ENCODE results near the gene TFF1.

Gene TFF1

DNA sequence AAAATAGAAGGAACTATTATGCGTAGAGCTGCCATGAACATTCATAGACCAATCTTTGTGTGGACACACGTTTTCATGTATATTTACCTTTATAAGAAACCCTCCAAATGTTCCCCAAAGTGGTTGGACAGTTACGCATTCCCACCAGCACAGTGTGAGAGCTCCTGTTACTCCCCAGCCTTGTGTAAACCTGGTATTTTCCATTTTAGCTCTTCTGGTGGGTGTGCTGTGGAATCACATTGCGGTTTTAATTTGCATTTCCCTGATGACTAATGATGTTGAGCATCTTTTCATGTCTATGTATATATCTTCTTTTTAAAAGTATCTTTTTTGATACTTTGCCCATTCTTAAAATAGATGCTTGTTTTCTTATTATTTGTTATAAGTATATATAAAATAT is 34.2 kb upstream of the TFF1 start:
- Histone ChIP-seq H3K27ac (ENCODE audit: insufficient read depth, low read length, poor library complexity, severe bottlenecking) (peak overlapping the region; percentile 31), H3K4me3 (ENCODE audit: insufficient read depth, low read depth, low read length, poor library complexity, severe bottlenecking) (no peak overlapping the region), H3K36me3 (ENCODE audit: control insufficient read depth, insufficient read depth, low read length) (no peaks in the 10 kb centered on the region), H3K4me1 (ENCODE audit: control insufficient read depth, insufficient read depth, low read length, poor library complexity, severe bottlenecking) (peaks cover 30% of the 10 kb centered on the region), H3K27me3 (replicated peaks; ENCODE audit: control insufficient read depth, insufficient read depth, low read length, poor library complexity, severe bottlenecking) (no peaks in the 10 kb centered on the region), H3K9me3 (ENCODE audit: control insufficient read depth, low read length) (no peaks in the 10 kb centered on the region)
- DNase-seq: no peak

DNA sequence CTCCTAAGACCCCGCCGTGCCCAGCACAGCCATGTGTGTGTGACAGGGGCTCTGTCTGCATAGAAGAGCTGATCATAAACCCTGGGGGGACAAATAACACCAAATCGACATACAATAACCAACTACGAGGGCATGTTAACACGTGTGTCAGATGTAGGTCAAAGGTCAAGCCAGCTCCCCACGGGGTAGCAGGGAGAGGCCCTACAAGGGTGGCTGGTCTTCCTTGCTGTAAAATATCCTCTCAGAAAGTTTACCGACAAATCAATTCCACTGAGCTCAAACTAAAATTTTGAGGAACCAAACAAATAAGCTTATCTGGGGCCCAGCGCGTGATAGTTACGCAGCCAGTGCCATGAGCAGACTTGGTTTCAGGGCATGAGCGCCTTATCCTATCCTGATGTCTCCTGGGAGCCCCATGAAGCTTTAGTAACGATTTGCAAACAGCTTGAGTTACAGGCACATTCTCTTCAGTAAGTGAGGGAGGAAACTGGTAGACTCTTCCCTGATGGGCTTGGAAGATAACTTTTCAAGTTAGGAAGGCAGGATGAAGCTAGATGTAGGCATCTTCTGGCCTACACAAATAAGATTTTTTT is 32.2 kb upstream of the TFF1 start:
- DNase-seq: no peak
- Histone ChIP-seq H3K36me3 (ENCODE audit: control insufficient read depth, insufficient read depth, low read length) (no peaks in the 10 kb centered on the region), H3K27me3 (replicated peaks; ENCODE audit: control insufficient read depth, insufficient read depth, low read length, poor library complexity, severe bottlenecking) (no peaks in the 10 kb centered on the region), H3K9me3 (ENCODE audit: control insufficient read depth, low read length) (no peaks in the 10 kb centered on the region), H3K4me1 (ENCODE audit: control insufficient read depth, insufficient read depth, low read length, poor library complexity, severe bottlenecking) (peaks cover 26% of the 10 kb centered on the region), H3K4me3 (ENCODE audit: insufficient read depth, low read depth, low read length, poor library complexity, severe bottlenecking) (no peak overlapping the region), H3K27ac (ENCODE audit: insufficient read depth, low read length, poor library complexity, severe bottlenecking) (peak overlapping the region; percentile 18)

DNA sequence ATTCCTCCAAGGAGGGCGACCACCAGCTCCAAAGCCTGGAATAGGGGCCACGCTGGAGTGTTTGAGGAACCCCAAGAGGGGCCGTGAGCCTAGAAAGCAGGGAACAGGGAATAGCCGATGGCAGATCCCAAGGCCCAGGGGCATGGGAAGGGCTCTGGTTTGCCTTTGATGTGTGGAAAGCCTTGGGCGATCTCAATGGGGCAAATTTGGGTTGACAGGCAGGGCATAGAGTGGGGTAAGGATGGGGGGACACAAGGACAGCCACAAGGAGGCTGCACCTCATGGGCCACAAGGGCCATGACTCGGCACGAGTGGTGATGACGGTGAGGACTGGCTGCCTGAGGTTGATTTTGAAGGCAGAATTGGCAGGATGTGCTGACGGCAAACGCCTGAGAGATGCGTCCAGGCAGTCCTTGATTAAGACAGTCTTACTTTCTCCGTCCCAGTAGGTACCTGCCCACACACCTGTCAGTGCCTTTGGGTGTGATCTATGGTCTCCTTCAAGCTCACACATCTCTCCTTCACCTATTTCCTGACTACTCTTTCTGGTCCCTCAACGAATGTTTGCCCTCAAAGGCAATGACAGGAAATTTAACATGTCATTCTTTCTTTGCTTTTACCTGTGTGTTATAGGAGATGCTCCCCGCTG is 31.5 kb upstream of the TFF1 start:
- no peaks in the 10 kb centered on the region for H3K9me3 ChIP-seq (ENCODE audit: control insufficient read depth, low read length)
- no peaks in the 10 kb centered on the region for H3K36me3 ChIP-seq (ENCODE audit: control insufficient read depth, insufficient read depth, low read length)
- peak overlapping the region; percentile 18 for H3K27ac ChIP-seq (ENCODE audit: insufficient read depth, low read length, poor library complexity, severe bottlenecking)
- H3K4me1 ChIP-seq (ENCODE audit: control insufficient read depth, insufficient read depth, low read length, poor library complexity, severe bottlenecking): peaks cover 21% of the 10 kb centered on the region
- H3K27me3 ChIP-seq (replicated peaks; ENCODE audit: control insufficient read depth, insufficient read depth, low read length, poor library complexity, severe bottlenecking): no peaks in the 10 kb centered on the region
- DNase-seq: no peak
- H3K4me3 ChIP-seq (ENCODE audit: insufficient read depth, low read depth, low read length, poor library complexity, severe bottlenecking): no peak overlapping the region

DNA sequence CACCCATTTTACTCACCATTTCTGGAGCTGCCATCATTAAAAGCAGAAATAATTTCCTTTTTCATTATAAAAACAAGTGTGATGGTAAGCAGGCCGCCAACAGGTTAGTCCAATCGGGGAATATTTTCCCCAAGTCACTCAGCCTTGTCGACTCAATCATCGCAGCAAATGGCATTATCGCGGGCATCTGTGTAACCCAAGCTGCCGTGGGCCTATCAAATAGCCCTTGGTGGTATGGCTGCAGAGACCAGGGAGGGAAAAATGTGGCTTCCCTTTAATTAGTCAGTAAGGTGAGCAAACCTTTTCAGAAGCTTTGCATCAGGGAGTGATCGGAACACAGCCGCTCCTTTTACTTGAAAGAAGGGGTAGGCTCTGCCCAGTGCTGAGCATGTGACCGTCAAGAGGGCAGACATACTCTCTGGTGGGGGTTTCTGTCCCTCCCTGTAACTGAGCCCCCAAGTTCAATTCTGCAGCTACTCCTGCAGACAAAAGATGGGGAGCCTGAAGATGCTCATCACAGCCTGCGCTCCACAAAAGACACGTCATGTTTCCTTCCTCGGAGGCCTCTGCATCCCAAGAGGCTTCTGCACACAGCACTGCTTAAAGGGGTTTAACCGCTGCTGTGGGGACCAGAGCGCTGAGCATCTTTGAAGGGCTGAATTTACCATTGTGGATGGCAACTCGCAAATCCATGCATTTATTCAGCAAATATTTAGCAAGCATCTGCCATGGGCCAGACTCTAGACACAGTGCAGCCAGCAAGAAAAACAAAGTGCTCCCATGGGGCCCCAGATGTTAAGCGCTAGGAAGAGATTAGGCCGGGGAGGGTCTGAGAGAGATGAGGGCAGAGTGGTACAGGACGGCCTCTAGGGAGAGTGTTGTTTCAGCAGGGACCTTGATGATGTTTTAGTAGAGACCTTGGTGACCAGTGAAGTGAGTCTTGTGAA is 30.7 kb upstream of the TFF1 start:
- Histone ChIP-seq H3K4me1 (ENCODE audit: control insufficient read depth, insufficient read depth, low read length, poor library complexity, severe bottlenecking) (peaks cover 22% of the 10 kb centered on the region), H3K4me3 (ENCODE audit: insufficient read depth, low read depth, low read length, poor library complexity, severe bottlenecking) (no peak overlapping the region), H3K27ac (ENCODE audit: insufficient read depth, low read length, poor library complexity, severe bottlenecking) (no peak overlapping the region), H3K9me3 (ENCODE audit: control insufficient read depth, low read length) (no peaks in the 10 kb centered on the region), H3K27me3 (replicated peaks; ENCODE audit: control insufficient read depth, insufficient read depth, low read length, poor library complexity, severe bottlenecking) (no peaks in the 10 kb centered on the region), H3K36me3 (ENCODE audit: control insufficient read depth, insufficient read depth, low read length) (no peaks in the 10 kb centered on the region)
- no peak for DNase-seq

DNA sequence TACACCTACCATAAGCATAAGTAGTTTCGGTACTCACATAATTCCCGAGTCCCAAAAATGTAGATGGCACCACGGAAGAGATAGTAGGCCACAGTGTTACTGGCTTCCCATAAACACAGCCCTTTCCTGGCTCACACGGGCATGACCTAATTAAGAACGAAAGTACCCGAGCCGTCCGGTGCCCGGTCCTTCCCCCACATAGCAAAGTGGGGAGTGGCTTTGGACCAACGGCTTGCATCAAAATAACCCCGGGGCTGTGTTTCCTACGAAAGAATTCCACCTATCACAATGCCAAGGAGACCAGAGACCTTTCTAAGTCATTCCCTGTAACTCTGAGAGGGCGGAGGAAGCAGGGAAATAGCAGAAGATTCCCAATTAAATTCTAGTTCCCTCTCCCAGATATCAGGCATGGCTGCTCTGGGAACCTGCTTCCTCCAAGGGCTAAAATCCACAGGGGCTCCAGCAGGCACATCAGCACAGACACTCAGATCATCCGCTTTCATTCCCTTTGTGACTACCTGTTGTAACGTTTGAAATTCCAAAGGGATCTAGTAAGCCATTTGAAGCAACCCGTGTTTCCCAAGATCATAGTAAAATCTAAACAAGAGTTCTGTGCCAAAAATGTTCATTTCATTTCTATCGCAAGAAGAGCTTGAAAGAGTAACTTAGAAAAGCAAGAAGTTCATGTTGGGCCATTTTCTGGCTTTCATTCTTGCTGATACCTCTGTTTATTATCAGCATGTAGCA is 29.7 kb upstream of the TFF1 start, which contains the start of gene TMPRSS3:
TMPRSS3 (minus strand) TSS at position 148 of the 747 bp plus-strand sequence. CDS start 635 bp downstream, outside the sequence.
- Histone ChIP-seq H3K4me1 (ENCODE audit: control insufficient read depth, insufficient read depth, low read length, poor library complexity, severe bottlenecking) (peaks cover 22% of the 10 kb centered on the region), H3K27ac (ENCODE audit: insufficient read depth, low read length, poor library complexity, severe bottlenecking) (no peak within 1 kb of the TSS), H3K9me3 (ENCODE audit: control insufficient read depth, low read length) (no peaks in the 10 kb centered on the region), H3K36me3 (ENCODE audit: control insufficient read depth, insufficient read depth, low read length) (no peaks in the 10 kb centered on the region), H3K4me3 (ENCODE audit: insufficient read depth, low read depth, low read length, poor library complexity, severe bottlenecking) (no peak within 1 kb of the TSS), H3K27me3 (replicated peaks; ENCODE audit: control insufficient read depth, insufficient read depth, low read length, poor library complexity, severe bottlenecking) (no peaks in the 10 kb centered on the region)
- DNase-seq: no peak

DNA sequence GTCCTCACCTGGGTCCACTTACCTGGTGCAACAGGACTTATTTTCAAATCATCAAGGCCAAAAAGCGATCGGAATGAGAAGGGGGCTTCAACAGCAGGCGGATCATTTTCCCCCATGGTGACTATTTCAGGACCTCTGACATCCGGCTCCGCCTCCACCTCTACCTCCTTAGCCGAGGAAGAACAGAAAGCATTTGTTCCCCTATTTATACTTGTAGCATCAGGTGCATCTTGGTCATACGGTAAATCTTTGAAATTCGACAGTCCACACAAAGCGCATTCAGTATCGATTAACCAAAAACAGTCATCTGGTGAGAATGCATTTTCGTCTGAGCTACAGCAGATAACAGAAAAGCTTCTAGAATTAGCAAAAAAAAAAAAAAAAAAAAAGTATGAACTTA is 29.0 kb upstream of the TFF1 start:
- Histone ChIP-seq H3K4me3 (ENCODE audit: insufficient read depth, low read depth, low read length, poor library complexity, severe bottlenecking) (no peak overlapping the region), H3K4me1 (ENCODE audit: control insufficient read depth, insufficient read depth, low read length, poor library complexity, severe bottlenecking) (peaks cover 20% of the 10 kb centered on the region), H3K27ac (ENCODE audit: insufficient read depth, low read length, poor library complexity, severe bottlenecking) (no peak overlapping the region), H3K36me3 (ENCODE audit: control insufficient read depth, insufficient read depth, low read length) (no peaks in the 10 kb centered on the region), H3K27me3 (replicated peaks; ENCODE audit: control insufficient read depth, insufficient read depth, low read length, poor library complexity, severe bottlenecking) (no peaks in the 10 kb centered on the region), H3K9me3 (ENCODE audit: control insufficient read depth, low read length) (no peaks in the 10 kb centered on the region)
- no peak for DNase-seq

DNA sequence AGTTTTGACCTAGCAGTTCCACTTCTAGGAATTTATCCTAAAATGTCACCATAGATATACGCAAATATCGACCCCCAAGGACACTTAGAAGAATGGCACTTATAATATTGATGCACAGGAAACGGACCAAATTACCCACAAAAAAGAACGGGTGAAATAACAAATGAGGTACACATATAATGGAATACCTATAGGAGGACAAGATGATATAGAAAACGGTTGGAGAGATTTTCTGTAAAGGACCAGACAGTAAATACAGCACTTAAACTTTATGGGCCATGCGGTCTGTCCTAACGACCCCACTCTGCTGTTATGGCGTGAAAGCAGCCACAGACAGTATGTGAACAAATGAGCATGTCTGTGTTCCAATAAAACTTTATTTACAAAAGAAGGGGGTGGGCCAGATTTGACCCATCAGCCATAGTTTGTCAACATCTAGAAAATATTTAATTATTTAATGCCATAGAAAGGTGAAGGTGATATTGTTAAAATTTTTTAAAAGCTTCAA is 27.2 kb upstream of the TFF1 start:
- no peak overlapping the region for H3K4me3 ChIP-seq (ENCODE audit: insufficient read depth, low read depth, low read length, poor library complexity, severe bottlenecking)
- no peaks in the 10 kb centered on the region for H3K9me3 ChIP-seq (ENCODE audit: control insufficient read depth, low read length)
- H3K27ac ChIP-seq (ENCODE audit: insufficient read depth, low read length, poor library complexity, severe bottlenecking): no peak overlapping the region
- H3K27me3 ChIP-seq (replicated peaks; ENCODE audit: control insufficient read depth, insufficient read depth, low read length, poor library complexity, severe bottlenecking): no peaks in the 10 kb centered on the region
- no peak for DNase-seq
- peaks cover 18% of the 10 kb centered on the region for H3K4me1 ChIP-seq (ENCODE audit: control insufficient read depth, insufficient read depth, low read length, poor library complexity, severe bottlenecking)
- H3K36me3 ChIP-seq (ENCODE audit: control insufficient read depth, insufficient read depth, low read length): no peaks in the 10 kb centered on the region

DNA sequence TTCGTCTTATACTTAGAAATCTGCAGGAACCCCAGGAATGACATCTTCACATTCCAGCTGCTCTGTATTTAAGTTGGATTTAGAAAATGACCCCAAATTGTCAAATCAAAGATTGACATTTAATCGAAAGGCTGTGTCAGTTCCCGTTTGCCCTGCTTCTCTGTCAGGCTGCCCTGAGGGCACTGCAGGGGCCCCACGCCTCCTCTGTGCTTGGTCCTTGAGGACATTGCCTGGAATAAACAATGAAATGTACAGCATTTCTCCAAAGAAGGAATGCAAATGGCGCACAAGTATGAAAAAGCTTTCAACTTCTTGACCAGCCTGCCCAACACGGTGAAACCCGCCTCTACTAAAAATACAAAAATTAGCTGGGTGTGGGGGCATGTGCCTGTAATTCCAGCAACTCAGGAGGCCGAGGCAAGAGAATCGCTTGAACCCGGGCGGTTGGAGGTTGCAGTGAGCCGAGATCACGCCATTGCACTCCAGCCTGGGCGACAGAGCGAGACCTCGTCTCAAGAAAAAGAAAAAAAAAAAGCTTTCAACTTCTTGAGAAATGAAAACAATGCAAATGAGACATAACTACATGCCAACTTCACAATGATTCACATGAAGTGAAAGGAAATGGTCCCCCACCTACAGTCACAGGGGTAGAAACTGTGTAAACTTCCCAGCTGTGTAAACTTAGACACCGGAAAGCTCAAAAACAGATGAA is 26.6 kb upstream of the TFF1 start:
- H3K4me3 ChIP-seq (ENCODE audit: insufficient read depth, low read depth, low read length, poor library complexity, severe bottlenecking): no peak overlapping the region
- no peak overlapping the region for H3K27ac ChIP-seq (ENCODE audit: insufficient read depth, low read length, poor library complexity, severe bottlenecking)
- H3K36me3 ChIP-seq (ENCODE audit: control insufficient read depth, insufficient read depth, low read length): no peaks in the 10 kb centered on the region
- no peak for DNase-seq
- H3K27me3 ChIP-seq (replicated peaks; ENCODE audit: control insufficient read depth, insufficient read depth, low read length, poor library complexity, severe bottlenecking): no peaks in the 10 kb centered on the region
- peaks cover 11% of the 10 kb centered on the region for H3K4me1 ChIP-seq (ENCODE audit: control insufficient read depth, insufficient read depth, low read length, poor library complexity, severe bottlenecking)
- no peaks in the 10 kb centered on the region for H3K9me3 ChIP-seq (ENCODE audit: control insufficient read depth, low read length)

DNA sequence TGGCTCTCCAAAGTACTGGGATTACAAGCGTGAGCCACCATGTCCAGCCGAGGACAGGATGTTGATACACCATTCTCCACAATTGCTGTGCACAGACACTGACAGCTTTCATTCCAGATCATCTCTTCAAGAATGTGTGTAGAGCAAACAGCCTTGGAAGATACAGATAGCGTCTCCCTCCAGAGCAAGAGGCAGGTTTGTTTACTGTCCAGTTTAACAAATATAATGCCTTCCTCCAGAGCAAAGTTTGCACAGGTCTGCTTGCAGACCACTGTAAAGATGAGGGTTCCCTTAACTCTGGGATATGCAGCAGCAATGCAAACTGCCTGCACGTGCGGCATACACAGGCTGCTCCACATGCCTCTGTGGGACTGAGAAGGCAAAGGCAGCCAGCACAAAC is 25.0 kb upstream of the TFF1 start:
- no peak overlapping the region for H3K27ac ChIP-seq (ENCODE audit: insufficient read depth, low read length, poor library complexity, severe bottlenecking)
- no peaks in the 10 kb centered on the region for H3K9me3 ChIP-seq (ENCODE audit: control insufficient read depth, low read length)
- H3K36me3 ChIP-seq (ENCODE audit: control insufficient read depth, insufficient read depth, low read length): no peaks in the 10 kb centered on the region
- no peaks in the 10 kb centered on the region for H3K27me3 ChIP-seq (replicated peaks; ENCODE audit: control insufficient read depth, insufficient read depth, low read length, poor library complexity, severe bottlenecking)
- DNase-seq: no peak
- no peak overlapping the region for H3K4me3 ChIP-seq (ENCODE audit: insufficient read depth, low read depth, low read length, poor library complexity, severe bottlenecking)
- peaks cover 11% of the 10 kb centered on the region for H3K4me1 ChIP-seq (ENCODE audit: control insufficient read depth, insufficient read depth, low read length, poor library complexity, severe bottlenecking)
